HG03025 (cell line): ENCODE measurements around the gene DSE.

Experiments
- ATAC-seq: cut with Tn5 transposase; IDR thresholded peaks from one replicate; pipeline ENCODE4 v1.9.1; 2021; ENCODE audit warnings: mild to moderate bottlenecking, moderate library complexity; ENCODE audit not compliant: unreplicated experiment, low FRiP score

Gene DSE

GRCh38 chr6:116359131-116359530 is 11.6 kb upstream of the DSE start:
- no peak for ATAC-seq

GRCh38 chr6:116359835-116360234 is 10.9 kb upstream of the DSE start:
- ATAC-seq: no peak

- ATAC-seq: no peak
Measured at GRCh38 chr6:116362276-116362675, 8.5 kb upstream of the DSE start.

- ATAC-seq: no peak
Measured at GRCh38 chr6:116363759-116364158, 7.0 kb upstream of the DSE start.

- no peak for ATAC-seq
Measured at GRCh38 chr6:116364321-116364720, 6.4 kb upstream of the DSE start.

GRCh38 chr6:116365743-116366142 is 5.0 kb upstream of the DSE start:
- no peak for ATAC-seq

GRCh38 chr6:116366740-116367275 is 3.9 kb upstream of the DSE start:
- ATAC-seq: no peak

- peak; percentile 38 for ATAC-seq
Measured at GRCh38 chr6:116369540-116369939, 1.2 kb upstream of the DSE start.

GRCh38 chr6:116369964-116370759 is 585 bp upstream of the DSE start:
- no peak for ATAC-seq

- ATAC-seq: peak; percentile 54
Measured at GRCh38 chr6:116371120-116371917, 572 bp downstream of the DSE start.

GRCh38 chr6:116371918-116372209 is 1.1 kb downstream of the DSE start:
- ATAC-seq: no peak

- no peak for ATAC-seq
Measured at GRCh38 chr6:116373300-116373699, 2.6 kb downstream of the DSE start.

- no peak for ATAC-seq
Measured at GRCh38 chr6:116373940-116374339, 3.2 kb downstream of the DSE start.

GRCh38 chr6:116374586-116374985 is 3.8 kb downstream of the DSE start:
- no peak for ATAC-seq

GRCh38 chr6:116375262-116375661 is 4.5 kb downstream of the DSE start:
- ATAC-seq: no peak

- no peak for ATAC-seq
Measured at GRCh38 chr6:116376149-116376548, 5.4 kb downstream of the DSE start.

- ATAC-seq: no peak
Measured at GRCh38 chr6:116379764-116380163, 9.0 kb downstream of the DSE start.

GRCh38 chr6:116380346-116380745 is 9.6 kb downstream of the DSE start:
- no peak for ATAC-seq

- no peak for ATAC-seq
Measured at GRCh38 chr6:116381000-116381399, 10.3 kb downstream of the DSE start.

- no peak for ATAC-seq
Measured at GRCh38 chr6:116382587-116382986, 11.8 kb downstream of the DSE start.

- no peak for ATAC-seq
Measured at GRCh38 chr6:116384727-116385458, 14.1 kb downstream of the DSE start.
